GM18511 (cell line): Measurements from ENCODE around the gene P2RX5.
A peak's percentile ranks its signal among the peaks of the same experiment; 100 is the strongest.

Experiments used
- ATAC-seq: cut with Tn5 transposase; IDR thresholded peaks from one replicate; pipeline ENCODE4 v1.9.1; 2021; ENCODE audit warnings: mild to moderate bottlenecking, moderate library complexity; ENCODE audit not compliant: unreplicated experiment

P2RX5 gene

GRCh38 chr17:3683054-3683511, 12.9 kb downstream of the P2RX5 start:
- no peak for ATAC-seq

- ATAC-seq: no peak
These were observed 13.9 kb downstream of the P2RX5 start for GRCh38 chr17:3682033-3682432.

- no peak for ATAC-seq
These were observed 14.4 kb downstream of the P2RX5 start for GRCh38 chr17:3681565-3681964.

- no peak for ATAC-seq
These were observed 14.9 kb downstream of the P2RX5 start for GRCh38 chr17:3681057-3681456.

GRCh38 chr17:3679531-3680126, 16.3 kb downstream of the P2RX5 start:
- no peak for ATAC-seq

GRCh38 chr17:3678821-3679530, 17.0 kb downstream of the P2RX5 start:
- no peak for ATAC-seq

- no peak for ATAC-seq
These were observed 17.7 kb downstream of the P2RX5 start for GRCh38 chr17:3678095-3678820.

GRCh38 chr17:3675886-3676285, 20.1 kb downstream of the P2RX5 start:
- ATAC-seq: no peak

- ATAC-seq: no peak
These were observed 23.4 kb downstream of the P2RX5 start for GRCh38 chr17:3672571-3672970.

- no peak for ATAC-seq
These were observed 26.4 kb downstream of the P2RX5 start for GRCh38 chr17:3669548-3669947.

GRCh38 chr17:3669085-3669347, 26.9 kb downstream of the P2RX5 start:
- ATAC-seq: no peak

- peak; percentile 92 for ATAC-seq
These were observed 27.5 kb downstream of the P2RX5 start, which contains the start of the genes EMC6 and TAX1BP3 for GRCh38 chr17:3668279-3669084. TSS of gene EMC6 (plus strand) at chr17:3668812. CDS start at chr17:3669147, 335 bp downstream. TSS of gene TAX1BP3 (minus strand) at chr17:3668578. CDS start at chr17:3668526, 52 bp downstream.

- peak; percentile 7 for ATAC-seq
These were observed 28.3 kb downstream of the P2RX5 start for GRCh38 chr17:3667366-3668278.

- no peak for ATAC-seq
These were observed 29.4 kb downstream of the P2RX5 start for GRCh38 chr17:3666516-3666915.

GRCh38 chr17:3665834-3666233, 30.1 kb downstream of the P2RX5 start:
- no peak for ATAC-seq

GRCh38 chr17:3663102-3664011, 32.6 kb downstream of the P2RX5 start:
- no peak for ATAC-seq

GRCh38 chr17:3660311-3660891, 35.6 kb downstream of the P2RX5 start:
- no peak for ATAC-seq

GRCh38 chr17:3659541-3660111, 36.3 kb downstream of the P2RX5 start:
- ATAC-seq: no peak
